IPS-15b (cell line): Measurements from ENCODE around the gene NEU3.
"Not testable (repeated sequence)": the region's sequence is repeated elsewhere in the genome, so short reads cannot be mapped to it uniquely, and the experiment has no call there.

Experiments
- H3K27me3 ChIP-seq: one replicate; pipeline ENCODE4 v1.6.1; 2013; ENCODE audit warnings: low read length; ENCODE audit not compliant: control insufficient read depth, insufficient read depth
- H3K36me3 ChIP-seq: one replicate; pipeline ENCODE4 v1.6.1; 2013; ENCODE audit warnings: low read length; ENCODE audit not compliant: control insufficient read depth, insufficient read depth
- H3K4me1 ChIP-seq: one replicate; pipeline ENCODE4 v1.6.1; 2013; ENCODE audit warnings: mild to moderate bottlenecking, low read length; ENCODE audit not compliant: control insufficient read depth, insufficient read depth
- H3K4me3 ChIP-seq: one replicate; pipeline ENCODE4 v1.5.1; 2013; ENCODE audit warnings: low read depth, low read length
- H3K9ac ChIP-seq: one replicate; pipeline ENCODE4 v1.6.1; 2013; ENCODE audit warnings: low read depth, mild to moderate bottlenecking, low read length
- H3K9me3 ChIP-seq: one replicate; pipeline ENCODE4 v1.6.1; 2013; ENCODE audit warnings: mild to moderate bottlenecking, low read length; ENCODE audit not compliant: control insufficient read depth, insufficient read depth

Gene NEU3

GRCh38 chr11:74990150-74990549 lies 1.4 kb downstream of the NEU3 start:
- H3K9ac ChIP-seq, H3K36me3 ChIP-seq, H3K4me3 ChIP-seq, H3K27me3 ChIP-seq, H3K9me3 ChIP-seq, H3K4me1 ChIP-seq: not testable (repeated sequence)

GRCh38 chr11:74990941-74991340 lies 2.2 kb downstream of the NEU3 start:
- Histone ChIP-seq H3K36me3 (peaks cover 8% of the 10 kb centered on the region), H3K4me3 (no peak overlapping the region), H3K4me1 (peaks cover 5% of the 10 kb centered on the region), H3K9me3 (no peaks in the 10 kb centered on the region), H3K9ac (no peak overlapping the region), H3K27me3 (no peaks in the 10 kb centered on the region)

GRCh38 chr11:74992852-74993251 lies 4.1 kb downstream of the NEU3 start:
- Histone ChIP-seq H3K9ac (no peak overlapping the region), H3K36me3 (peaks cover 8% of the 10 kb centered on the region), H3K27me3 (no peaks in the 10 kb centered on the region), H3K4me1 (peaks cover 5% of the 10 kb centered on the region), H3K9me3 (no peaks in the 10 kb centered on the region), H3K4me3 (no peak overlapping the region)

- Histone ChIP-seq H3K9ac (no peak overlapping the region), H3K36me3 (peaks cover 6% of the 10 kb centered on the region), H3K4me3 (no peak overlapping the region), H3K27me3 (no peaks in the 10 kb centered on the region), H3K9me3 (no peaks in the 10 kb centered on the region), H3K4me1 (no peaks in the 10 kb centered on the region)
Observed at GRCh38 chr11:75000975-75001354, 12.2 kb downstream of the NEU3 start.

- no peak overlapping the region for H3K4me3 ChIP-seq
- H3K27me3 ChIP-seq: no peaks in the 10 kb centered on the region
- H3K4me1 ChIP-seq: no peaks in the 10 kb centered on the region
- H3K36me3 ChIP-seq: peaks cover 7% of the 10 kb centered on the region
- H3K9me3 ChIP-seq: no peaks in the 10 kb centered on the region
- H3K9ac ChIP-seq: no peak overlapping the region
Observed at GRCh38 chr11:75001686-75002085, 13.0 kb downstream of the NEU3 start.

GRCh38 chr11:75002516-75002915 lies 13.8 kb downstream of the NEU3 start:
- Histone ChIP-seq H3K4me1 (no peaks in the 10 kb centered on the region), H3K4me3 (no peak overlapping the region), H3K9me3 (no peaks in the 10 kb centered on the region), H3K9ac (no peak overlapping the region), H3K27me3 (no peaks in the 10 kb centered on the region), H3K36me3 (peaks cover 7% of the 10 kb centered on the region)

GRCh38 chr11:75004215-75004614 lies 15.5 kb downstream of the NEU3 start:
- no peaks in the 10 kb centered on the region for H3K9me3 ChIP-seq

GRCh38 chr11:75011357-75011756 lies 22.6 kb downstream of the NEU3 start:
- Histone ChIP-seq H3K36me3 (peaks cover 5% of the 10 kb centered on the region), H3K27me3 (no peaks in the 10 kb centered on the region), H3K4me1 (peaks cover 2% of the 10 kb centered on the region), H3K9ac (no peak overlapping the region), H3K4me3 (no peak overlapping the region), H3K9me3 (no peaks in the 10 kb centered on the region)

More at GRCh38 chr11:75004215-75004614, 15.5 kb downstream of the NEU3 start:
- Histone ChIP-seq H3K4me3 (no peak overlapping the region), H3K9ac (no peak overlapping the region), H3K4me1 (no peaks in the 10 kb centered on the region), H3K27me3 (no peaks in the 10 kb centered on the region), H3K36me3 (peaks cover 7% of the 10 kb centered on the region)

- Histone ChIP-seq H3K36me3 (peaks cover 5% of the 10 kb centered on the region), H3K4me3 (no peak overlapping the region), H3K27me3 (no peaks in the 10 kb centered on the region), H3K9me3 (no peaks in the 10 kb centered on the region), H3K4me1 (peaks cover 2% of the 10 kb centered on the region), H3K9ac (no peak overlapping the region)
Observed at GRCh38 chr11:75011872-75012271, 23.1 kb downstream of the NEU3 start.

GRCh38 chr11:75013051-75013450 lies 24.3 kb downstream of the NEU3 start:
- no peaks in the 10 kb centered on the region for H3K27me3 ChIP-seq
- peaks cover 2% of the 10 kb centered on the region for H3K4me1 ChIP-seq
- H3K9ac ChIP-seq: no peak overlapping the region
- H3K9me3 ChIP-seq: no peaks in the 10 kb centered on the region
- peaks cover 5% of the 10 kb centered on the region for H3K36me3 ChIP-seq
- H3K4me3 ChIP-seq: no peak overlapping the region

GRCh38 chr11:75014129-75014528 lies 25.4 kb downstream of the NEU3 start:
- Histone ChIP-seq H3K4me1 (peaks cover 2% of the 10 kb centered on the region), H3K27me3 (no peaks in the 10 kb centered on the region)

GRCh38 chr11:75019200-75019599 lies 30.5 kb downstream of the NEU3 start:
- H3K36me3 ChIP-seq: not testable (repeated sequence)

More at GRCh38 chr11:75014129-75014528, 25.4 kb downstream of the NEU3 start:
- H3K9me3 ChIP-seq: no peaks in the 10 kb centered on the region
- H3K9ac ChIP-seq: no peak overlapping the region
- peaks cover 5% of the 10 kb centered on the region for H3K36me3 ChIP-seq
- no peak overlapping the region for H3K4me3 ChIP-seq

GRCh38 chr11:75020328-75020727 lies 31.6 kb downstream of the NEU3 start:
- H3K36me3 ChIP-seq, H3K9me3 ChIP-seq, H3K27me3 ChIP-seq, H3K4me1 ChIP-seq, H3K4me3 ChIP-seq, H3K9ac ChIP-seq: not testable (repeated sequence)

More at GRCh38 chr11:75019200-75019599, 30.5 kb downstream of the NEU3 start:
- H3K9me3 ChIP-seq, H3K4me3 ChIP-seq, H3K9ac ChIP-seq, H3K4me1 ChIP-seq, H3K27me3 ChIP-seq: not testable (repeated sequence)
